K562 (cell line): ENCODE data around the gene ANTKMT. TPM values are rescaled to one million over a fixed set of nuclear protein-coding genes. Genes with fewer than 3 reads are reported as not detected.
A peak's percentile ranks its signal among the peaks of the same experiment; 100 is the strongest.

ENCODE experiments used
- ATAC-seq: fragments of 200-7000 bp; cut with Tn5 transposase; 3 replicates; pipeline ENCODE4 v1.9.1; 2020; ENCODE audit warnings: moderate library complexity
- BruUV-seq: library from RNA; stranded (reverse); fragments of 400-500 nt; replicated peaks from 2 replicates; lab custom pipeline; 2021; lab: Mats Ljungman, UMichigan
- CTCF ChIA-PET: fragments of 300-600 bp; formaldehyde crosslinking; extraction: SDS; loops from one replicate; lab custom pipeline; 2021; ENCODE audit warnings: low intra/inter-chr PET ratio; lab: Yijun Ruan, JAX
- POLR2A ChIA-PET: fragments of 300-600, 350-650 bp; sonication (Branson Sonifier 250); formaldehyde crosslinking; extraction: SDS; loops from one replicate; lab custom pipeline; 2021; ENCODE audit warnings: antibody characterized with exemption, inconsistent platforms; lab: Yijun Ruan, JAX
- DNase-seq, 4 experiments: peaks; one replicate each; pipeline versions ENCODE4 v3.0.0 to v3.0.0-alpha.2; 2011 to 2018; ENCODE audit warnings: low spot score in 3 of 4, mixed read lengths in 3 of 4; ENCODE audit errors: extremely low read depth in 1 of 4
- FAIRE-seq: peaks from 2 replicates; lab custom pipeline; 2011; peaks lifted over from hg19 to GRCh38; lab: Jason Lieb, UNC
- H2AFZ ChIP-seq: 2 replicates; pipeline ENCODE4 v1.6.0; 2011; ENCODE audit warnings: low read depth, low read length, control low read depth, inconsistent platforms
- H3K27ac ChIP-seq: fragments of 200-600 bp; 3 replicates; pipeline ENCODE4 v1.8.0; 2011; ENCODE audit warnings: low read depth, mild to moderate bottlenecking, control low read depth, inconsistent platforms, low read length, moderate library complexity, mixed read lengths; ENCODE audit errors: extremely low read depth
- H3K27me3 ChIP-seq, 2 experiments: fragments of 300-600 bp in 1 of 2; 2 replicates in 1 of 2; 3 replicates in 1 of 2; pipeline versions ENCODE4 v1.6.0 to v1.8.0; 2011; ENCODE audit warnings: inconsistent platforms in 2 of 2, low read length in 2 of 2, mild to moderate bottlenecking in 1 of 2, mixed read lengths in 1 of 2, moderate library complexity in 1 of 2; ENCODE audit not compliant: control insufficient read depth in 2 of 2, insufficient read depth in 2 of 2
- H3K36me3 ChIP-seq: fragments of 300-600 bp; 3 replicates; pipeline ENCODE4 v1.8.0; 2011; ENCODE audit warnings: mild to moderate bottlenecking, low read length, inconsistent platforms; ENCODE audit not compliant: control insufficient read depth, insufficient read depth
- H3K4me1 ChIP-seq, 2 experiments: fragments of 200-600 bp in 1 of 2; replicated peaks in 1 of 2; 2 replicates in 1 of 2; 3 replicates in 1 of 2; pipeline versions ENCODE4 v1.5.1 to v1.8.0; 2011; ENCODE audit warnings: inconsistent platforms in 2 of 2, low read length in 2 of 2, mild to moderate bottlenecking in 1 of 2, mixed read lengths in 1 of 2, moderate library complexity in 1 of 2; ENCODE audit not compliant: control insufficient read depth in 2 of 2, insufficient read depth in 2 of 2
- H3K4me2 ChIP-seq: 2 replicates; pipeline ENCODE4 v1.6.1; 2011; ENCODE audit warnings: low read length, control low read depth, inconsistent platforms, mixed read lengths; ENCODE audit not compliant: insufficient read depth
- H3K4me3 ChIP-seq: fragments of 200-600 bp; sonication (generic), shearing (Covaris generic); 2 replicates; pipeline ENCODE4 v1.5.1; 2016; ENCODE audit warnings: control low read depth, inconsistent platforms
- H3K79me2 ChIP-seq: fragments of 200-600 bp; 3 replicates; pipeline ENCODE4 v1.8.0; 2011; ENCODE audit warnings: low read length, inconsistent platforms; ENCODE audit not compliant: control insufficient read depth, insufficient read depth
- H3K9ac ChIP-seq, 2 experiments: 2 replicates each; pipeline versions ENCODE4 v1.6.0 to v1.6.1; 2011; ENCODE audit warnings: low read depth in 2 of 2, low read length in 2 of 2, control low read depth in 1 of 2, inconsistent platforms in 1 of 2, mild to moderate bottlenecking in 1 of 2, mixed read lengths in 1 of 2; ENCODE audit not compliant: insufficient read depth in 1 of 2
- H3K9me1 ChIP-seq: one replicate; pipeline ENCODE4 v1.6.0; 2011; ENCODE audit warnings: inconsistent platforms, mild to moderate bottlenecking, low read length, moderate library complexity; ENCODE audit not compliant: control insufficient read depth, insufficient read depth
- H3K9me3 ChIP-seq: replicated peaks from 2 replicates; pipeline ENCODE4 v1.5.1; 2011; ENCODE audit warnings: low read depth, low read length, inconsistent platforms; ENCODE audit not compliant: control insufficient read depth, insufficient read depth
- H4K20me1 ChIP-seq: replicated peaks from 2 replicates; pipeline ENCODE4 v1.6.1; 2011; ENCODE audit warnings: low read length, inconsistent platforms, mixed read lengths; ENCODE audit not compliant: control insufficient read depth, insufficient read depth
- ETV5 ChIP-seq: sonication (generic); formaldehyde crosslinking; IDR thresholded peaks from 2 replicates; pipeline ENCODE4 v1.4.0; 2020; ENCODE audit warnings: low read depth, mild to moderate bottlenecking, missing genetic modification reagents
- POLR2G ChIP-seq: fragments of 200-400 bp; formaldehyde crosslinking; IDR thresholded peaks from 2 replicates; pipeline ENCODE4 v1.6.1; 2017; ENCODE audit warnings: low read depth, mild to moderate bottlenecking, antibody characterized with exemption, low read length, moderate library complexity
- SIN3B ChIP-seq: fragments of 450-650 bp; IDR thresholded peaks from 2 replicates; pipeline ENCODE4 v1.6.1; 2017; ENCODE audit warnings: low read depth, mild to moderate bottlenecking, moderate library complexity
- WGBS: fragments of 100-300 bp; shearing (Covaris generic); methylation state at CpG from one replicate; pipeline ENCODE4 v1.1.6; 2016; ENCODE audit warnings: low coverage, mixed read lengths; ENCODE audit not compliant: insufficient coverage; ENCODE audit errors: missing lambda C conversion rate; 5-methylcytosine and 5-hydroxymethylcytosine counted together
- in situ Hi-C: fragments of 300-500 bp; cut with MboI; formaldehyde crosslinking; loops from 4 replicates; pipeline ENCODE4 v1.15.0; 2018; ENCODE audit warnings: inconsistent platforms, mixed read lengths
- intact Hi-C: fragments of 100-400 bp; cut with micrococcal nuclease; formaldehyde crosslinking; loops from 2 replicates; pipeline ENCODE4 v1.14.2; 2022
- polyA plus RNA-seq, 8 experiments: library from polyadenylated mRNA; depleted of rRNA in 4 of 8; stranded (reverse) in 5 of 8; unstranded in 3 of 8; fragments of >200 nt; fragmentation: Nextera tagmentation in 2 of 8; fragmentation: Illumina TruSeq in 1 of 8; extraction: Ambion mirVana in 2 of 8; extraction: Trizol in 1 of 8; gene quantifications; 2 replicates each; pipeline versions ENCODE4 v1.2.1 to v1.2.3, GENCODE V29; 2011 to 2014; ENCODE audit warnings: inconsistent platforms in 1 of 8, missing spikeins in 1 of 8
- total RNA-seq, 7 experiments: library from RNA; depleted of rRNA in 6 of 7; stranded (reverse); fragments of >200 nt in 6 of 7; fragmentation: Illumina TruSeq in 2 of 7; extraction: Trizol in 2 of 7; gene quantifications; 2 replicates each; pipeline versions ENCODE4 v1.2.1 to v1.2.3, GENCODE V29; 2011 to 2021; ENCODE audit warnings: low replicate concordance in 1 of 7
- TF ChIP-seq, protein P1 (sequence below): sonication (generic); formaldehyde crosslinking; IDR thresholded peaks from 2 replicates; pipeline ENCODE4 v1.8.1; 2023; ENCODE audit warnings: mild to moderate bottlenecking, missing genetic modification reagents

The ANTKMT gene
- total and polyA plus RNA-seq, 9 of the 15 experiments (the other 6 are each of a cell fraction or from before 2014, with no cell fraction given), result 0.58 to 217 (median 19.1) TPM

DNA sequence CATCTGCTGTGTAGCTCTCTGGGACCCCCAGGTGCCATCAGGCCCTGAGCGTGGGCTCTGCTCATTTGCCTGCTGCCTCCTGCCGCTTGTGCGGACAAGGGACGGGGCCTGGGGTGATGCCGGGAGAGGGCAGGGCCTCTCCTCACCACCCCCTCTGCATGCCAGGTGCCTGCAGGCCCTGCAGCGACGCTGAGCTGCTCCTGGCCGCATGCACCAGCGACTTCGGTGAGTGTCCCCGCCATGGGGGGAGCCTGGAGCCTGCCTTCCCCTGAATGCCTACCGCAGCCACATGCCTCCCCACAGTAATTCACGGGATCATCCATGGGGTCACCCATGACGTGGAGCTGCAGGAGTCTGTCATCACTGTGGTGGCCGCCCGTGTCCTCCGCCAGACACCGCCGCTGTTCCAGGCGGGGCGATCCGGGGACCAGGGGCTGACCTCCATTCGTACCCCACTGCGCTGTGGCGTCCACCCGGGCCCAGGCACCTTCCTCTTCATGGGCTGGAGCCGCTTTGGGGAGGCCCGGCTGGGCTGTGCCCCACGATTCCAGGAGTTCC, 4.1 kb upstream of the ANTKMT start (continued):
- TF ChIP-seq, protein P1, sequence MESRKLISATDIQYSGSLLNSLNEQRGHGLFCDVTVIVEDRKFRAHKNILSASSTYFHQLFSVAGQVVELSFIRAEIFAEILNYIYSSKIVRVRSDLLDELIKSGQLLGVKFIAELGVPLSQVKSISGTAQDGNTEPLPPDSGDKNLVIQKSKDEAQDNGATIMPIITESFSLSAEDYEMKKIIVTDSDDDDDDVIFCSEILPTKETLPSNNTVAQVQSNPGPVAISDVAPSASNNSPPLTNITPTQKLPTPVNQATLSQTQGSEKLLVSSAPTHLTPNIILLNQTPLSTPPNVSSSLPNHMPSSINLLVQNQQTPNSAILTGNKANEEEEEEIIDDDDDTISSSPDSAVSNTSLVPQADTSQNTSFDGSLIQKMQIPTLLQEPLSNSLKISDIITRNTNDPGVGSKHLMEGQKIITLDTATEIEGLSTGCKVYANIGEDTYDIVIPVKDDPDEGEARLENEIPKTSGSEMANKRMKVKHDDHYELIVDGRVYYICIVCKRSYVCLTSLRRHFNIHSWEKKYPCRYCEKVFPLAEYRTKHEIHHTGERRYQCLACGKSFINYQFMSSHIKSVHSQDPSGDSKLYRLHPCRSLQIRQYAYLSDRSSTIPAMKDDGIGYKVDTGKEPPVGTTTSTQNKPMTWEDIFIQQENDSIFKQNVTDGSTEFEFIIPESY, result peak; percentile 95
- TF ChIP-seq ETV5 (CRISPR knock-in tag), result no peak

DNA sequence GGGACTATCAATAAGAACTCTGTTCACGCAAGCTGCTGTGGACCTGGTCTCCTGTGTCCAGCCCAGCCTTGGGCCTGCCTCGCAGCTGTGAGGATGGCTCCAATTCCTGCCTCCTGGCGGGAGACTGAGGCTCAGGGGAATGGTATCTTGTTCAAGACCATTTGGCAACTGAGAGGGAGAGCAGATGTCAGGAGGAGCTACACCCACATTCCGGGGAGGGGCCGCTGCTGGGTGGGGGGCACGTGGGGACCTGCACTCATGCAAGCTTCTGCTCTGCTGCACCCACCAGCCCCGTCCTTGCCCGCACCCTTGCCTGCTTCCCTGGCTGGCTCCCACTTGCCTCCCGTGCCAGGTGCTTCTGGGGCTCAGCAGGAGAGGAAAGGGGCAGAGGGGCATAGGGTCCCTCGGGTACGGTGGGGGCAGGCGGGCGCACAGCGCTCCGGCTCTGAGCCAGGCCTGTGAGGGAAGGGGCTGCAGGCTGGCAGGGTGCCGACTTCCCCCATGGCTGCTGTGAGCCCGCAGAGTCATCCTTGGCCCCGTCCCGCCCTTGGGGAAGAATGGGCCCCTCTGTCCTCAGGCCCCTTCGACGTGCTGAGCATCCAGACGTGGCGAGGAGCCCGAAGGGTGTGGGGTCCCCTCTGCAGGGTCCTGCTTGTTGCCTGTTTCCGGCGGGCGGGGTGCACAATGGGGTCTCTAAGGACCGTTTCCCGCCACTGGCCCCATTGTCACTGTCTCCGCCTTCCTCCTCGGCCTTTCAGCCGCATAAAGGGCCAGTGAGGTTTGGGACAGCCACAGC, 3.3 kb upstream of the ANTKMT start:
- in situ Hi-C loops, result loop anchor here (10.0 kb wide), 1 partner anchor 337 kb away; no protein-coding TSS in a partner anchor
- peaks cover 16 to 91% of the 10 kb centered on the region in 2 experiments; a peak in 4 of 5 replicates for H3K4me1 ChIP-seq

More for the DNA sequence above, 3.3 kb upstream of the ANTKMT start:
- no peaks in the 10 kb centered on the region; the same call in 1 of the 2 replicates for H4K20me1 ChIP-seq
- BruUV-seq, result no TSS peak
- no peak for FAIRE-seq
- H2AFZ ChIP-seq, result no peak overlapping the region
- peak overlapping the region in 1 of 2 experiments; percentile 40; a peak in 2 of 4 replicates for H3K9ac ChIP-seq
- no peaks in the 10 kb centered on the region for H3K9me3 ChIP-seq
- no peak for DNase-seq
- CTCF ChIA-PET, result no interaction called here
- H3K36me3 ChIP-seq, result peaks cover 20% of the 10 kb centered on the region; the same call in 2 of the 3 replicates
- peaks cover 3% of the 10 kb centered on the region for H3K9me1 ChIP-seq
- 86% methylated on average over 22 of the region's 32 CpGs for WGBS
- TF ChIP-seq, protein P1, result peak; percentile 47; the same call in 1 of the 2 replicates
- TF ChIP-seq POLR2G (peak; percentile 65), SIN3B (no peak)
- no peak overlapping the region for H3K4me2 ChIP-seq
- POLR2A ChIA-PET, result interaction anchor here (0.9 to 1.0 kb wide), 2 partner anchors 22 to 27 kb away, joined by 3 to 4 read pairs; partner anchors contain the start of gene WDR24
- H3K4me3 ChIP-seq, result no peak overlapping the region
- intact Hi-C loops, result no loop called here
- H3K27ac ChIP-seq, result no peak overlapping the region
- H3K79me2 ChIP-seq, result peaks cover 46% of the 10 kb centered on the region
- no peak for ATAC-seq
- no peaks in the 10 kb centered on the region for H3K27me3 ChIP-seq
